HuH-7.5 (cell line): ENCODE results near the gene BORCS5.
A peak's percentile ranks its signal among the peaks of the same experiment; 100 is the strongest.
"Not testable (repeated sequence)": the region's sequence is repeated elsewhere in the genome, so short reads cannot be mapped to it uniquely, and the experiment has no call there.

Source experiments
- DNase-seq: peaks from one replicate; pipeline ENCODE4 v3.0.0; 2011; ENCODE audit warnings: low spot score

The BORCS5 gene

GRCh38 chr12:12356896-12357718, at the start of gene BORCS5:
Gene BORCS5 (plus strand): TSS chr12:12357078. CDS start chr12:12357452, 374 bp downstream.
- DNase-seq, result peak; percentile 81

DNA sequence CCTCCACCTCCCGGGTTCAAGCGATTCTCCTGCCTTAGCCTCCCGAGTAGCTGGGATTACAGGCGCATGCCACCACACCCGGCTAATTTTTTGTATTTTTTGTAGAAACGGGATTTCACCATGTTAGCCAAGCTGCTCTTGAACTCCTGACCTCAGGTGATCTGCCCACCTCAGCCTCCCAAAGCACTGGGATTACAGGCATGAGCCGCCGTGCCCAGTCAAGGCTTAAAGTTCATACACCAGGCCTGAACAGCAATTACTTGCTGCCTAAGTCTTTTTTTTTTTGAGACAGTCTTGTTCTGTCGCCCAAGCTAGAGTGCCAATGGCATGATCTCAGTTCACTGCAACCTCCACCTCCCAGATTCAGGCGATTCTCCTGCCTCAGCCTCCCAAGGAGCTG, 46.2 kb upstream of the BORCS5 start:
- not testable (repeated sequence) for DNase-seq

GRCh38 chr12:12315838-12316237, 41.0 kb upstream of the BORCS5 start:
- DNase-seq, result no peak

GRCh38 chr12:12319451-12320183, 37.3 kb upstream of the BORCS5 start:
- no peak for DNase-seq

DNA sequence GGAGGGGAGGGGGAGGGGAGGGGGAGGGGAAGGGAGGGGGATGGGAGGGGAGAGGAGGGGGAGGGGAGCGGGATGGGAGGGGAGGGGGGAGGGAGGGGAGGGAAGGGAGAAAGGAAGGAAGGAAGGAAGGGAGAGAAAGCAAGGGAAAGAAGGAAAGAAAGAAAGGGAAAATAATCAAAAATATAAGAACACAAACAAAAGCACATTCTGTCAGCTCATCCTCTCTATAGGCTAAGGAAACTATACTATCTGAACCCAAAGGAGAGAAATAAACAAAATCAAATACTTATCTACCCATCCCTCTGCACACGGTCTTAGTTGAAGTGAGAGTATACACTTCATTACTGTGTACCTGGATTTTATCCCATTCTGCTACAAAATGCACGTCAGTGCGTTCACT, 33.8 kb upstream of the BORCS5 start:
- DNase-seq, result no peak

DNA sequence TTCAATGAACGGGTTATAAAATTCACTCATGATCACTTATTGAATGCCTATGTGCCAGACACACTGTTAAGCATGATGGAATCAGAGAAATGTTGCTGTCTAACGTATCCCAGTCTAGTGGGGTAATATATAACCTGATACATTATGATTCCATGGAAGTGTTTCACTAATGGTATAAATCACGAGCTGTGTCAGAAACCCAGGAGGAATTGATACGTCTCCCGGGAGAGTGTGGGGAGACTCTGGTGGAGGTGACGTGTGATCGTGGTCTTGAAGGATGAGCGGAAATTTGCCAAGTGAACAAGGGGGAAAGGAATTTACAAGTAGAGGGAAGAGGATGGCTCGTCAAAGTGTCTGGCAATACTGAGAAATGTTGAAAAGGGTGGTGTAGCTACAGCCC, 33.3 kb upstream of the BORCS5 start:
- DNase-seq, result no peak

DNA sequence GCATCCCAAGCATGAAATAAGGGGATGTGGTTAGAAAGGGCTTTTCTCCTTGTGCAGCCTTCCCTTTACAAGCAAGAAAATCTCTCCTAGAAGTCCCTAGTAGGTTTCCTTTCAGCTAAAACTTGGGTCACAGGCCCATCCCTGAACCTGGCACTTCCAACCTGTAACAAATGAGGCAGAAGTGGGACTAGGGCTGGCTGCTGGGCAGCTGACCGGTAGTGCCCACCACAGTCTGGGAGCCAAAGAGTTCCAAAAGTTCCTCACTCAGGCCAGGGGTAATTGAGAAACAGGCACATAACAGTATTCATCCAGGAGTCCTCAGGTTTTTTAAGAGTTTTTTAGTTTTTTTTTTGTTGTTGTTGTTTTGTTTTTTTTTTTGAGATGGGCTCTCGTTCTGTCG, 30.6 kb upstream of the BORCS5 start:
- DNase-seq, result no peak

DNA sequence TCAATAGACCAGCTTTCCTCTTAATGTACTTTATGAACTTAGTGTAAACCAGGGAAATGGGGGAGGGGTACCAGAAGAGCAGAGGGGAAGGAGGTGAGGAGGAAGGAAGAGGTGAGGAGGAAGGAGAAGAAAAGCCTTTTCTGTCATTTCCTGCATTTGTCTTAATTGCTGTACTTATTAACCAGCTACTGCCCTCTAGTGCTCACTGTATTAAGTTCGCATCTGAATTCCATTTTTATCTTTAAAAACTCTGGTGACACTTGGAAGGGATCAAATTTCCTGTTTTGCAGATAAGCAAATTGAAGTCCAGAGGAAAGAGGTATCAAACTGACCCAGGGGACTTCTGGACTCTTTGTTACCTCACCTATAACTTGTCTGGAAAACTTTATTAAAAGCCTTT, 29.1 kb upstream of the BORCS5 start:
- peak; percentile 41 for DNase-seq

DNA sequence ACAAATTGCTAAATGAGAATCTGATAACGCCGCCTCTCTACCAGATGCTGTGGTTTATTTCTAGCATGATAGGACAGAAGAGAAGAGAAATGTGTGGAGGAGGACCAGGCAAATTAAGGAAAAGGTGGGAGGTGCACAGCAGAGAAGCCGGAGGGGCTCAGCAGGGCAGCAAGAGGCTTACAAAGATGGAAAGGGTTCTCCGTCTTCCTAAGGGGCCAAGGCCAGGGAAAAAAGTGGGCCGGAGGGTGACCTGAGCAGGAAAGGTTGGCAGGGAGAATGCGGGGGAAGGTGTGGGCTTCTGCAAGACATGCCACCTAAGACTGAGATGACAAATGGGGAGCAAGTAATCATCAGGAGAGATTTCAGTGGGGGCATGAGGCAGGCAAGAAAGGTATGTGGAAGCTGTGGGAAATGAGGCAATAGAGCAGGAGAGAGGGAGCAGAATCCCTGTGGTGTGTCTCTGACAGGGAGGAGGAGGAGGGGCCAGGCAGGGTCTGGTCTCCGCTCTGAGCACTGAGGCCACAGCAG, 25.6 kb upstream of the BORCS5 start:
- no peak for DNase-seq

DNA sequence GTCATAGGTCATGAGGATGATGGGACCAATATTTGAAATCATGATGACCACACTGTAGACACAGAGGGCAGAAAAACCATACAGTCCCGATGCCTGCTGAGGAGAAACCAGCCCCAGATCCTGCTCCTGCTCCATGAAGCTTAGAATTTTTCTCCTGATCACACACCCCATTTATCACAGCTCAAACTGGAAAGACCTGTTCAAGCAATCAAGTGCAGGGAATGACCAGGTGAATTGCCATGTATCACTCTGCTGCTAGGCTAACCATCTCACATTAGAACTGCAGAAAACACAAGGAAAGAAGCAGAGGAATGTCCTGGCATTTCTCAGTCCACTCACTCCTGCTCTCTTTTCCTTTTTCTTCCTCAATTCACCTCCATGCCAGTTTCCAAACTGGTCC, 25.0 kb upstream of the BORCS5 start:
- no peak for DNase-seq

- no peak for DNase-seq
These were observed 23.2 kb upstream of the BORCS5 start for GRCh38 chr12:12333407-12334366.

GRCh38 chr12:12334367-12335040, 22.4 kb upstream of the BORCS5 start:
- peak; percentile 68 for DNase-seq

DNA sequence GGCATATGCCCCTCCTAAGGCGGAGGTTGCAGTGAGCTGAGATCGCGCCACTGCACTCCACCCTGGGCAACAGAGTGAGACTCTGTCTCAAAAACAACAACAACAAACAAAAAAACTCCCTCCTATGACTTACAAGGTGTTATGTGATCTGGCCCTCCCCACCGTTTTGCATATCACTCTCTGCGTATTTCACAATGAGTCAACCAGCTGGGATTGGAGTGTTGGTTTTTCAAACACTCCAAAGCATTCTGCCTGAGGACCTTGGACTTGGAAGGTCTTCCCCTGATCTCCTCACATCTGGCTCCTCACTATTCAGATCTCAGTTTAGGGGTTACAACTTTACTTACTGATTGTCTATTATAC, 20.8 kb upstream of the BORCS5 start:
- DNase-seq, result no peak

GRCh38 chr12:12336511-12336910, 20.4 kb upstream of the BORCS5 start:
- no peak for DNase-seq

GRCh38 chr12:12338527-12339168, 18.2 kb upstream of the BORCS5 start:
- no peak for DNase-seq

GRCh38 chr12:12349711-12350665, 6.9 kb upstream of the BORCS5 start, which contains the start of gene MANSC1:
Gene MANSC1 (minus strand): TSS chr12:12350242. CDS start chr12:12343314, 6,928 bp downstream.
- DNase-seq, result peak; percentile 59

DNA sequence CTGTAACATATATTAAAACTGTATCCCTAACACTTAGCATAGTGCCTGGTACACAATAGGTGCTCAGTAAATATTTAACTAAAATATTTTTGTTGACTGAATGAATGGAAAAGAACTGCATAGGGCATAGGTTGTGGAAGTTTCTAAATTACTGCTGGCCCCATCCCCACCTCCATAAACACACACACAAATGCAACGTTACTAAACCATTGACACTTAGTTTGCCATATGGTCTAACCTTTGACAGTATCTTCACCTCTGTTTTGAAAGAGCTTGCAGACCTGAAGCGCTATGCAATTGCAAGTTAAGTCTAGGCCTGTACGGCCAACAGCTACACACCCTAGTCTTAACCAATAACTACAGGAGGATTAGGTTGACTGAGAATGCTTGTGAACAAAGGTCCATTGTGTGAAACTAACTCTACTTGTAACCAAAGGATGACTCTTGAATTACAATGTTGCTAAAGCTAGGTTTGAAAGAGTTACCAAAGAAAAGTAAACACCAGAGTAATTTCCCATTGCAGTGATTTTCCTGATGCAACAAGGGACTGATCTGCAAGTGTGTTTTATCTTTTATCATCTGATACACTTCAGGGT, 5.9 kb upstream of the BORCS5 start:
- peak; percentile 60 for DNase-seq

DNA sequence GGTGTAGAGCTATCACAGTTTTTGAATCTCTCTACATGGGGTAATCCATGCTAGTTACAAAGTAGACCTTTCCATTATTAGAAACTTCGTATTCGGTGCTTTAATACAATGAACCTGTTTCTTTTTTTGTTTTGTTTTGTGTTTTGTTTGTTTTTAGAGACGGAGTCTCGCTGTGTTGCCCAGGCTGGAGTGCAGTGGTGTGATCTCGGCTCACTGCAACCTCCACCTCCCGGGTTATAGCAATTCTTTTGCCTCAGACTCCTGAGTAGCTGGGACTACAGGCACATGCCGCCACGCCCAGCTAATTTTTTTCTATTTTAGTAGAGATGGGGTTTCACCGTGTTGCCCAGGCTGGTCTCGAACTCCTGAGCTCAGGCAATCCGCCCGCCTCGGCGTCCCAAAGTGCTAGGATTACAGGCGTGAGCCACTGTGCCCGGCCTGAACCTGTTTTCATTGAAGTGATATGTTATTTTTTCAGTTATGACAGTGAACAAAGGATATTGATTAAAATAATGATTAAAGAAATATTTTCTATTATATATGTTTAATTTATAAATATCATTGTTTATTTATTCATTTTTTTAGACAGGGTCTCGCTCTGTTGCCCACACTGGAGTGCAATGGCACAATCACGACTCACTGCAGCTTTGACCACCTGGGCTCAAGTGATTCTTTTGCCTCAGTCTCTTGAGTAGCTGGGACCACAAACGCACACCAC, 5.3 kb upstream of the BORCS5 start:
- not testable (repeated sequence) for DNase-seq

DNA sequence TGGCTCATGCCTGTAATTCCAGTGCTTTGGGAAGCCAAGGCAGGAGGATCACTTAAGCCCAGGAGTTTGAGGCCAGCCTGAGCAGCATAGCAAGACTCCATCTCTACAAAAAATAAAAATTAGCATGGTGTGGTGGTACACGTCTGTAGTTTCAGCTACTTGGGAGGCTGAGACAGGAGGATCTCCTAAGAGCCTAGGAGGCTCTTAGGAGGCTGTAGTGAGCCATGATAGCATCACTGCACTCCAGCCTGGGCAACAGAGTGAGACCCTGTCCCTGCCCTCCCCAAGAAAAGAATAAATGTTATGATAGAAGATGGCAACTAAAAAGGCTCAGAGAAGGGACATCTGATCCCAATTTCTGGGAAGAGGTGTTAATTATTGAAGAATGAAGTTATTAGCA, 3.6 kb upstream of the BORCS5 start:
- DNase-seq, result no peak
